K562 (cell line): ENCODE results near the gene AKT3. TPM values are rescaled to one million over a fixed set of nuclear protein-coding genes. Genes with fewer than 3 reads are reported as not detected.

Experiments
- ATAC-seq: fragments of 200-7000 bp; cut with Tn5 transposase; 3 replicates; pipeline ENCODE4 v1.9.1; 2020; ENCODE audit warnings: moderate library complexity
- BruUV-seq: library from RNA; stranded (reverse); fragments of 400-500 nt; replicated peaks from 2 replicates; lab custom pipeline; 2021; lab: Mats Ljungman, UMichigan
- CTCF ChIA-PET: fragments of 300-600 bp; formaldehyde crosslinking; extraction: SDS; loops from one replicate; lab custom pipeline; 2021; ENCODE audit warnings: low intra/inter-chr PET ratio; lab: Yijun Ruan, JAX
- POLR2A ChIA-PET: fragments of 300-600, 350-650 bp; sonication (Branson Sonifier 250); formaldehyde crosslinking; extraction: SDS; loops from one replicate; lab custom pipeline; 2021; ENCODE audit warnings: antibody characterized with exemption, inconsistent platforms; lab: Yijun Ruan, JAX
- DNase-seq, 4 experiments: peaks; one replicate each; pipeline versions ENCODE4 v3.0.0 to v3.0.0-alpha.2; 2011 to 2018; ENCODE audit warnings: low spot score in 3 of 4, mixed read lengths in 3 of 4; ENCODE audit errors: extremely low read depth in 1 of 4
- FAIRE-seq: peaks from 2 replicates; lab custom pipeline; 2011; peaks lifted over from hg19 to GRCh38; lab: Jason Lieb, UNC
- H2AFZ ChIP-seq: 2 replicates; pipeline ENCODE4 v1.6.0; 2011; ENCODE audit warnings: low read depth, low read length, control low read depth, inconsistent platforms
- H3K27ac ChIP-seq: fragments of 200-600 bp; 3 replicates; pipeline ENCODE4 v1.8.0; 2011; ENCODE audit warnings: low read depth, mild to moderate bottlenecking, control low read depth, inconsistent platforms, low read length, moderate library complexity, mixed read lengths; ENCODE audit errors: extremely low read depth
- H3K27me3 ChIP-seq, 2 experiments: fragments of 300-600 bp in 1 of 2; 2 replicates in 1 of 2; 3 replicates in 1 of 2; pipeline versions ENCODE4 v1.6.0 to v1.8.0; 2011; ENCODE audit warnings: inconsistent platforms in 2 of 2, low read length in 2 of 2, mild to moderate bottlenecking in 1 of 2, mixed read lengths in 1 of 2, moderate library complexity in 1 of 2; ENCODE audit not compliant: control insufficient read depth in 2 of 2, insufficient read depth in 2 of 2
- H3K36me3 ChIP-seq: fragments of 300-600 bp; 3 replicates; pipeline ENCODE4 v1.8.0; 2011; ENCODE audit warnings: mild to moderate bottlenecking, low read length, inconsistent platforms; ENCODE audit not compliant: control insufficient read depth, insufficient read depth
- H3K4me1 ChIP-seq, 2 experiments: fragments of 200-600 bp in 1 of 2; replicated peaks in 1 of 2; 2 replicates in 1 of 2; 3 replicates in 1 of 2; pipeline versions ENCODE4 v1.5.1 to v1.8.0; 2011; ENCODE audit warnings: inconsistent platforms in 2 of 2, low read length in 2 of 2, mild to moderate bottlenecking in 1 of 2, mixed read lengths in 1 of 2, moderate library complexity in 1 of 2; ENCODE audit not compliant: control insufficient read depth in 2 of 2, insufficient read depth in 2 of 2
- H3K4me2 ChIP-seq: 2 replicates; pipeline ENCODE4 v1.6.1; 2011; ENCODE audit warnings: low read length, control low read depth, inconsistent platforms, mixed read lengths; ENCODE audit not compliant: insufficient read depth
- H3K4me3 ChIP-seq: fragments of 200-600 bp; sonication (generic), shearing (Covaris generic); 2 replicates; pipeline ENCODE4 v1.5.1; 2016; ENCODE audit warnings: control low read depth, inconsistent platforms
- H3K79me2 ChIP-seq: fragments of 200-600 bp; 3 replicates; pipeline ENCODE4 v1.8.0; 2011; ENCODE audit warnings: low read length, inconsistent platforms; ENCODE audit not compliant: control insufficient read depth, insufficient read depth
- H3K9ac ChIP-seq, 2 experiments: 2 replicates each; pipeline versions ENCODE4 v1.6.0 to v1.6.1; 2011; ENCODE audit warnings: low read depth in 2 of 2, low read length in 2 of 2, control low read depth in 1 of 2, inconsistent platforms in 1 of 2, mild to moderate bottlenecking in 1 of 2, mixed read lengths in 1 of 2; ENCODE audit not compliant: insufficient read depth in 1 of 2
- H3K9me1 ChIP-seq: one replicate; pipeline ENCODE4 v1.6.0; 2011; ENCODE audit warnings: inconsistent platforms, mild to moderate bottlenecking, low read length, moderate library complexity; ENCODE audit not compliant: control insufficient read depth, insufficient read depth
- H3K9me3 ChIP-seq: replicated peaks from 2 replicates; pipeline ENCODE4 v1.5.1; 2011; ENCODE audit warnings: low read depth, low read length, inconsistent platforms; ENCODE audit not compliant: control insufficient read depth, insufficient read depth
- H4K20me1 ChIP-seq: replicated peaks from 2 replicates; pipeline ENCODE4 v1.6.1; 2011; ENCODE audit warnings: low read length, inconsistent platforms, mixed read lengths; ENCODE audit not compliant: control insufficient read depth, insufficient read depth
- NFYB ChIP-seq: IDR thresholded peaks from 2 replicates; pipeline ENCODE4 v1.6.1; 2011; ENCODE audit warnings: mild to moderate bottlenecking, moderate library complexity; ENCODE audit not compliant: insufficient read length; ENCODE audit errors: extremely low read depth
- PYGO2 ChIP-seq: fragments of 450-650 bp; IDR thresholded peaks from 2 replicates; pipeline ENCODE4 v1.6.1; 2016; ENCODE audit warnings: mild to moderate bottlenecking, missing genetic modification characterization, moderate library complexity, missing compliant biosample characterization
- RFX1 ChIP-seq: fragments of 450-650 bp; IDR thresholded peaks from 2 replicates; pipeline ENCODE4 v1.6.1; 2016; ENCODE audit warnings: mild to moderate bottlenecking, moderate library complexity
- WGBS: fragments of 100-300 bp; shearing (Covaris generic); methylation state at CpG from one replicate; pipeline ENCODE4 v1.1.6; 2016; ENCODE audit warnings: low coverage, mixed read lengths; ENCODE audit not compliant: insufficient coverage; ENCODE audit errors: missing lambda C conversion rate; 5-methylcytosine and 5-hydroxymethylcytosine counted together
- in situ Hi-C: fragments of 300-500 bp; cut with MboI; formaldehyde crosslinking; loops from 4 replicates; pipeline ENCODE4 v1.15.0; 2018; ENCODE audit warnings: inconsistent platforms, mixed read lengths
- intact Hi-C: fragments of 100-400 bp; cut with micrococcal nuclease; formaldehyde crosslinking; loops from 2 replicates; pipeline ENCODE4 v1.14.2; 2022
- polyA plus RNA-seq, 8 experiments: library from polyadenylated mRNA; depleted of rRNA in 4 of 8; stranded (reverse) in 5 of 8; unstranded in 3 of 8; fragments of >200 nt; fragmentation: Nextera tagmentation in 2 of 8; fragmentation: Illumina TruSeq in 1 of 8; extraction: Ambion mirVana in 2 of 8; extraction: Trizol in 1 of 8; gene quantifications; 2 replicates each; pipeline versions ENCODE4 v1.2.1 to v1.2.3, GENCODE V29; 2011 to 2014; ENCODE audit warnings: inconsistent platforms in 1 of 8, missing spikeins in 1 of 8
- total RNA-seq, 7 experiments: library from RNA; depleted of rRNA in 6 of 7; stranded (reverse); fragments of >200 nt in 6 of 7; fragmentation: Illumina TruSeq in 2 of 7; extraction: Trizol in 2 of 7; gene quantifications; 2 replicates each; pipeline versions ENCODE4 v1.2.1 to v1.2.3, GENCODE V29; 2011 to 2021; ENCODE audit warnings: low replicate concordance in 1 of 7
- TF ChIP-seq, protein P1 (sequence below), 2 experiments: fragments of 450-650 bp in 1 of 2; sonication (generic) in 1 of 2; formaldehyde crosslinking in 1 of 2; IDR thresholded peaks in 1 of 2; conservative IDR thresholded peaks in 1 of 2; 2 replicates each; pipeline versions ENCODE4 v1.6.1 to v1.8.1; 2016 to 2023; ENCODE audit warnings: mild to moderate bottlenecking in 2 of 2, moderate library complexity in 2 of 2, inconsistent platforms in 1 of 2, missing genetic modification reagents in 1 of 2

The AKT3 gene
- total and polyA plus RNA-seq, 9 of the 15 experiments (the other 6 are each of a cell fraction or from before 2014, with no cell fraction given), result 0.04 to 0.54 (median 0.18) TPM; not detected in 1

DNA sequence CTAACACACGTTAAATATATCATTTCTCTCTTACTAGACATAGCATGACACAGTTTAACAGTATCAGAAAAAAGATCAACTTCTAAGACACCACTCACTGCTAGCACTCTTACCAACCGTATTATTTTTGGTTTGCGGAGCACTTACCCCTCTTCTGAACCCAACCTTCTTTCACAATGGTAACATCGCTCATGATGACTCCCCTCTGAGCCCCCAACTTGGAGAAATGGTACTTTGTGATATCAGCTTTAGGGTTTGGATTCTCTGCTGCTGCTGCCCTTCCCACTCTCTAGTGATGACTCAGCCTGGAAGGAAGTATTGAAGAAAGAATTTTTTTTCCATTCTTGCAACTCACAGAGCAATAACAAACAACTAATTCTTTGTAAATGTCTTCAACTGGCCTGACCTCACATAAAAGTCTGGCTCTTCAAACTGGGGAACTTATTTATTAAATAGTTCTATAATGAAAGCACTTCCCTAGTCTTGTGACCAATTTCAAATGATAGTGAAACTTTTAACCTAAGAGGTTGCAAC, 7.0 kb downstream of the AKT3 start:
- H3K36me3 ChIP-seq, result no peaks in the 10 kb centered on the region
- CTCF ChIA-PET, result no interaction called here
- no peak for TF ChIP-seq PYGO2
- TF ChIP-seq, protein P1, sequence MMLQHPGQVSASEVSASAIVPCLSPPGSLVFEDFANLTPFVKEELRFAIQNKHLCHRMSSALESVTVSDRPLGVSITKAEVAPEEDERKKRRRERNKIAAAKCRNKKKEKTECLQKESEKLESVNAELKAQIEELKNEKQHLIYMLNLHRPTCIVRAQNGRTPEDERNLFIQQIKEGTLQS (IDR thresholded peaks at IDR 0.05), result 0 out of 2 replicates have a peak, but pooled peaks have one; percentile 36
- TF ChIP-seq, protein P1 (CRISPR knock-in tag; conservative IDR thresholded peaks at IDR 0.05), result no peak
- POLR2A ChIA-PET, result interaction anchor here (0.6 kb wide), 1 partner anchor 522 kb away, joined by 3 read pairs; no protein-coding TSS in a partner anchor
- DNase-seq (peak in 1 of 4 experiments; percentile 5), FAIRE-seq (no peak), ATAC-seq (peak; percentile 33; the same call in 2 of the 3 replicates)
- H3K9ac ChIP-seq, result no peak overlapping the region
- H3K27ac ChIP-seq, result no peak overlapping the region
- no peaks in the 10 kb centered on the region for H3K9me1 ChIP-seq
- H3K27me3 ChIP-seq, result no peaks in the 10 kb centered on the region
- no peaks in the 10 kb centered on the region for H4K20me1 ChIP-seq
- no peak overlapping the region for H2AFZ ChIP-seq
- intact Hi-C loops, result no loop called here
- in situ Hi-C loops, result no loop called here
- no peaks in the 10 kb centered on the region for H3K9me3 ChIP-seq
- no peaks in the 10 kb centered on the region for H3K79me2 ChIP-seq
- H3K4me3 ChIP-seq, result no peak overlapping the region
- no peak overlapping the region for H3K4me2 ChIP-seq
- 7% methylated on average over 4 of the region's 4 CpGs for WGBS
- no peaks in the 10 kb centered on the region for H3K4me1 ChIP-seq
- no TSS peak for BruUV-seq

DNA sequence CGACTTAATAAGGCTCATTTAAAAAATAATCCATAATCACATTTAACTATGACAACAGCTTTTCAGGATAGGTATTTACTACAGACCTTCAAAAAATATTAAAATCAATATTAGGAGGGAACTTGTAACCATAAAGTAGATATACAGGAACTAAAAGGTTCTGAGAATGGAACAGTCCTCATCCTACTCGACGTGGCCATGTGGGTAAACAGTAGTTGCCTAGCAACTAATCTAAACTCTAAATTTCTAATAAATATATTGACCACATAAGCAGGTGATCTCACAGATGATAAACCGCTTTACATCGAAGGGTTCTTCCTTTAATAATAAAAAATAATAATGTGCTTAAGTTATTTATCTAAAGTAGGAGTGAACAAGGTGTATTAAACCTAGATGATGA, 7.9 kb downstream of the AKT3 start:
- TF ChIP-seq RFX1 (peak; percentile 57), NFYB (no peak)
- 0% methylated on average over 5 of the region's 5 CpGs for WGBS
- Histone ChIP-seq H3K9me3 (no peaks in the 10 kb centered on the region), H3K79me2 (no peaks in the 10 kb centered on the region), H3K9me1 (no peaks in the 10 kb centered on the region), H2AFZ (no peak overlapping the region), H3K27me3 (no peaks in the 10 kb centered on the region), H3K4me3 (no peak overlapping the region), H3K27ac (no peak overlapping the region), H3K36me3 (no peaks in the 10 kb centered on the region), H4K20me1 (no peaks in the 10 kb centered on the region), H3K4me2 (no peak overlapping the region), H3K9ac (no peak overlapping the region), H3K4me1 (no peaks in the 10 kb centered on the region)
- intact Hi-C loops (no loop called here), in situ Hi-C loops (no loop called here)
- ATAC-seq (no peak), DNase-seq (no peak), FAIRE-seq (no peak)
- ChIA-PET CTCF (no interaction called here), POLR2A (no interaction called here)
- no TSS peak for BruUV-seq
